ENCODE measurements around the gene OR8D2.

Gene OR8D2

GRCh38 chr11:124313131-124313530 is 6.9 kb downstream of the OR8D2 start:
- no peaks in the 10 kb centered on the region for H3K9me3 ChIP-seq (ENCODE audit: control insufficient read depth, low read length)
- no peak overlapping the region for H3K14ac ChIP-seq (ENCODE audit: low read length in 2 of 2)
- H3K4ac ChIP-seq (ENCODE audit: low read depth in 1 of 2, low read length in 2 of 2) = no peak overlapping the region
- H4K91ac ChIP-seq (ENCODE audit: low read length) = no peak overlapping the region
- H3K36me3 ChIP-seq (ENCODE audit: control insufficient read depth in 1 of 2, insufficient read depth in 2 of 2, low read depth in 1 of 2, low read length in 2 of 2) = no peaks in the 10 kb centered on the region
- no peak overlapping the region for H3K27ac ChIP-seq (ENCODE audit: low read length, poor library complexity, severe bottlenecking)
- no peak overlapping the region for H2AFZ ChIP-seq (ENCODE audit: low read depth, low read length)
- no peak overlapping the region for H2BK12ac ChIP-seq (ENCODE audit: low read length in 2 of 2)
- H3K18ac ChIP-seq (ENCODE audit: low read depth in 1 of 2, low read length in 2 of 2) = no peak overlapping the region
- no peaks in the 10 kb centered on the region for H3K27me3 ChIP-seq (ENCODE audit: control insufficient read depth in 1 of 2, insufficient read depth in 1 of 2, low read length in 2 of 2)
- no peak for DNase-seq
- H3K9ac ChIP-seq (ENCODE audit: low read length) = no peak overlapping the region
- H3K4me2 ChIP-seq (ENCODE audit: low read length, poor library complexity, severe bottlenecking) = no peak overlapping the region
- no peak overlapping the region for H4K8ac ChIP-seq (ENCODE audit: low read length)
- no peak overlapping the region for H2BK15ac ChIP-seq (ENCODE audit: low read depth, poor library complexity, severe bottlenecking)
- H2AK5ac ChIP-seq (ENCODE audit: low read length, severe bottlenecking) = no peak overlapping the region
- no peak overlapping the region for H2BK5ac ChIP-seq (ENCODE audit: low read depth, low read length, poor library complexity, severe bottlenecking)
- H3K4me3 ChIP-seq (ENCODE audit: insufficient read depth in 1 of 2, low read depth in 1 of 2, low read length in 2 of 2) = no peak overlapping the region
- no peak overlapping the region for H2BK120ac ChIP-seq (ENCODE audit: low read depth, low read length)
- H3K23ac ChIP-seq (ENCODE audit: low read length in 2 of 2) = no peak overlapping the region
- 93% methylated on average over 4 of the region's 4 CpGs for WGBS
- H3K79me1 ChIP-seq (replicated peaks; ENCODE audit: low read length, poor library complexity, severe bottlenecking) = no peaks in the 10 kb centered on the region
- H3K4me1 ChIP-seq (ENCODE audit: control insufficient read depth, insufficient read depth, low read depth, low read length) = no peaks in the 10 kb centered on the region

- H2BK5ac ChIP-seq (ENCODE audit: low read depth, low read length, poor library complexity, severe bottlenecking) = no peak overlapping the region
- DNase-seq = no peak
- H4K8ac ChIP-seq (ENCODE audit: low read length) = no peak overlapping the region
- no peaks in the 10 kb centered on the region for H3K9me3 ChIP-seq (ENCODE audit: control insufficient read depth, low read length)
- no peak overlapping the region for H3K4me3 ChIP-seq (ENCODE audit: insufficient read depth in 1 of 2, low read depth in 1 of 2, low read length in 2 of 2)
- no peak overlapping the region for H3K18ac ChIP-seq (ENCODE audit: low read depth in 1 of 2, low read length in 2 of 2)
- H3K4me2 ChIP-seq (ENCODE audit: low read length, poor library complexity, severe bottlenecking) = no peak overlapping the region
- no peak overlapping the region for H3K4ac ChIP-seq (ENCODE audit: low read depth in 1 of 2, low read length in 2 of 2)
- H3K9ac ChIP-seq (ENCODE audit: low read length) = no peak overlapping the region
- no peak overlapping the region for H3K23ac ChIP-seq (ENCODE audit: low read length in 2 of 2)
- H3K14ac ChIP-seq (ENCODE audit: low read length in 2 of 2) = no peak overlapping the region
- H3K79me1 ChIP-seq (replicated peaks; ENCODE audit: low read length, poor library complexity, severe bottlenecking) = no peaks in the 10 kb centered on the region
- H2BK15ac ChIP-seq (ENCODE audit: low read depth, poor library complexity, severe bottlenecking) = no peak overlapping the region
- H3K27me3 ChIP-seq (ENCODE audit: control insufficient read depth in 1 of 2, insufficient read depth in 1 of 2, low read length in 2 of 2) = no peaks in the 10 kb centered on the region
- H3K27ac ChIP-seq (ENCODE audit: low read length, poor library complexity, severe bottlenecking) = no peak overlapping the region
- H2AK5ac ChIP-seq (ENCODE audit: low read length, severe bottlenecking) = no peak overlapping the region
- H3K4me1 ChIP-seq (ENCODE audit: control insufficient read depth, insufficient read depth, low read depth, low read length) = no peaks in the 10 kb centered on the region
- H2AFZ ChIP-seq (ENCODE audit: low read depth, low read length) = no peak overlapping the region
- no peak overlapping the region for H2BK120ac ChIP-seq (ENCODE audit: low read depth, low read length)
- no peaks in the 10 kb centered on the region for H3K36me3 ChIP-seq (ENCODE audit: control insufficient read depth in 1 of 2, insufficient read depth in 2 of 2, low read depth in 1 of 2, low read length in 2 of 2)
- no peak overlapping the region for H2BK12ac ChIP-seq (ENCODE audit: low read length in 2 of 2)
- no peak overlapping the region for H4K91ac ChIP-seq (ENCODE audit: low read length)
Measured at GRCh38 chr11:124311670-124312069, 8.3 kb downstream of the OR8D2 start.

- Histone ChIP-seq H3K4ac (ENCODE audit: low read depth in 1 of 2, low read length in 2 of 2) (no peak overlapping the region), H2BK12ac (ENCODE audit: low read length in 2 of 2) (no peak overlapping the region)
Measured at GRCh38 chr11:124311269-124311668, 8.7 kb downstream of the OR8D2 start.

GRCh38 chr11:124310721-124311120 is 9.3 kb downstream of the OR8D2 start:
- Histone ChIP-seq H3K27ac (ENCODE audit: low read length, poor library complexity, severe bottlenecking) (no peak overlapping the region), H3K4me2 (ENCODE audit: low read length, poor library complexity, severe bottlenecking) (no peak overlapping the region), H3K9ac (ENCODE audit: low read length) (no peak overlapping the region), H3K9me3 (ENCODE audit: control insufficient read depth, low read length) (no peaks in the 10 kb centered on the region), H3K14ac (ENCODE audit: low read length in 2 of 2) (no peak overlapping the region), H2BK120ac (ENCODE audit: low read depth, low read length) (no peak overlapping the region), H2BK5ac (ENCODE audit: low read depth, low read length, poor library complexity, severe bottlenecking) (no peak overlapping the region), H3K27me3 (ENCODE audit: control insufficient read depth in 1 of 2, insufficient read depth in 1 of 2, low read length in 2 of 2) (no peaks in the 10 kb centered on the region), H3K36me3 (ENCODE audit: control insufficient read depth in 1 of 2, insufficient read depth in 2 of 2, low read depth in 1 of 2, low read length in 2 of 2) (no peaks in the 10 kb centered on the region), H3K18ac (ENCODE audit: low read depth in 1 of 2, low read length in 2 of 2) (peak overlapping the region in 1 of 2 experiments; percentile 46), H4K8ac (ENCODE audit: low read length) (peak overlapping the region; percentile 63), H3K79me1 (replicated peaks; ENCODE audit: low read length, poor library complexity, severe bottlenecking) (no peaks in the 10 kb centered on the region), H3K4ac (ENCODE audit: low read depth in 1 of 2, low read length in 2 of 2) (no peak overlapping the region), H3K23ac (ENCODE audit: low read length in 2 of 2) (no peak overlapping the region), H2BK12ac (ENCODE audit: low read length in 2 of 2) (no peak overlapping the region), H3K4me3 (ENCODE audit: insufficient read depth in 1 of 2, low read depth in 1 of 2, low read length in 2 of 2) (no peak overlapping the region), H4K91ac (ENCODE audit: low read length) (no peak overlapping the region), H2BK15ac (ENCODE audit: low read depth, poor library complexity, severe bottlenecking) (no peak overlapping the region), H2AK5ac (ENCODE audit: low read length, severe bottlenecking) (no peak overlapping the region), H3K4me1 (ENCODE audit: control insufficient read depth, insufficient read depth, low read depth, low read length) (no peaks in the 10 kb centered on the region), H2AFZ (ENCODE audit: low read depth, low read length) (no peak overlapping the region)
- DNase-seq = no peak

More at GRCh38 chr11:124311269-124311668, 8.7 kb downstream of the OR8D2 start:
- WGBS = 97% methylated on average over 5 of the region's 5 CpGs
- no peak overlapping the region for H2AFZ ChIP-seq (ENCODE audit: low read depth, low read length)
- H3K18ac ChIP-seq (ENCODE audit: low read depth in 1 of 2, low read length in 2 of 2) = no peak overlapping the region
- H2BK15ac ChIP-seq (ENCODE audit: low read depth, poor library complexity, severe bottlenecking) = no peak overlapping the region
- H2BK120ac ChIP-seq (ENCODE audit: low read depth, low read length) = no peak overlapping the region
- H3K23ac ChIP-seq (ENCODE audit: low read length in 2 of 2) = no peak overlapping the region
- H4K8ac ChIP-seq (ENCODE audit: low read length) = no peak overlapping the region
- no peaks in the 10 kb centered on the region for H3K4me1 ChIP-seq (ENCODE audit: control insufficient read depth, insufficient read depth, low read depth, low read length)
- no peak overlapping the region for H3K9ac ChIP-seq (ENCODE audit: low read length)
- H3K4me3 ChIP-seq (ENCODE audit: insufficient read depth in 1 of 2, low read depth in 1 of 2, low read length in 2 of 2) = no peak overlapping the region
- no peak overlapping the region for H3K27ac ChIP-seq (ENCODE audit: low read length, poor library complexity, severe bottlenecking)
- no peak overlapping the region for H3K14ac ChIP-seq (ENCODE audit: low read length in 2 of 2)
- H3K79me1 ChIP-seq (replicated peaks; ENCODE audit: low read length, poor library complexity, severe bottlenecking) = no peaks in the 10 kb centered on the region
- H2BK5ac ChIP-seq (ENCODE audit: low read depth, low read length, poor library complexity, severe bottlenecking) = no peak overlapping the region
- H3K27me3 ChIP-seq (ENCODE audit: control insufficient read depth in 1 of 2, insufficient read depth in 1 of 2, low read length in 2 of 2) = no peaks in the 10 kb centered on the region
- no peak overlapping the region for H2AK5ac ChIP-seq (ENCODE audit: low read length, severe bottlenecking)
- no peak overlapping the region for H4K91ac ChIP-seq (ENCODE audit: low read length)
- H3K36me3 ChIP-seq (ENCODE audit: control insufficient read depth in 1 of 2, insufficient read depth in 2 of 2, low read depth in 1 of 2, low read length in 2 of 2) = no peaks in the 10 kb centered on the region
- H3K9me3 ChIP-seq (ENCODE audit: control insufficient read depth, low read length) = no peaks in the 10 kb centered on the region
- H3K4me2 ChIP-seq (ENCODE audit: low read length, poor library complexity, severe bottlenecking) = no peak overlapping the region
- no peak for DNase-seq

All from mesenchymal stem cell (in vitro differentiated cells and primary cell).